Stromal cell of bone marrow (primary cell): ENCODE data around the gene CNNM3.
A peak's percentile ranks its signal among the peaks of the same experiment; 100 is the strongest.
"Not testable (repeated sequence)": the region's sequence is repeated elsewhere in the genome, so short reads cannot be mapped to it uniquely, and the experiment has no call there.

ENCODE experiments used
- DNase-seq: peaks from one replicate; pipeline ENCODE4 v3.0.0-alpha.2; 2012; ENCODE audit warnings: low read depth

Gene CNNM3

DNA sequence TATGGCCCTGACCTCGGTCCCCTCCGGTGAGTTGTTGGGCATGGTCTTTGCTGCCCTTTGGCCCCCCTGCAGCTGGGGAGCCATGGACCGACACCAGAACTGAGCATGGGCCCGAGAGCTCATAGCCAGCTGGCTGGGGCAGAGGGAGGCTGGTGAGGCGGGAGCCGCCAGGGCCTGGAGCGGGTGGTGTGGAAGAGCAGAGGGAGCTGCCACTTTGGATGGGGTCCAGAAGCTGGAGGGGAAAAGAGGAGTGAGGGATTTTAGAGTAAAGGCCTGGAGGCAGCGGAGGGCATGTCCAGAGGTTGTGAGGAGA, 16.5 kb upstream of the CNNM3 start:
- no peak for DNase-seq

- no peak for DNase-seq
Observed at GRCh38 chr2:96800061-96801004, 15.7 kb upstream of the CNNM3 start.

DNA sequence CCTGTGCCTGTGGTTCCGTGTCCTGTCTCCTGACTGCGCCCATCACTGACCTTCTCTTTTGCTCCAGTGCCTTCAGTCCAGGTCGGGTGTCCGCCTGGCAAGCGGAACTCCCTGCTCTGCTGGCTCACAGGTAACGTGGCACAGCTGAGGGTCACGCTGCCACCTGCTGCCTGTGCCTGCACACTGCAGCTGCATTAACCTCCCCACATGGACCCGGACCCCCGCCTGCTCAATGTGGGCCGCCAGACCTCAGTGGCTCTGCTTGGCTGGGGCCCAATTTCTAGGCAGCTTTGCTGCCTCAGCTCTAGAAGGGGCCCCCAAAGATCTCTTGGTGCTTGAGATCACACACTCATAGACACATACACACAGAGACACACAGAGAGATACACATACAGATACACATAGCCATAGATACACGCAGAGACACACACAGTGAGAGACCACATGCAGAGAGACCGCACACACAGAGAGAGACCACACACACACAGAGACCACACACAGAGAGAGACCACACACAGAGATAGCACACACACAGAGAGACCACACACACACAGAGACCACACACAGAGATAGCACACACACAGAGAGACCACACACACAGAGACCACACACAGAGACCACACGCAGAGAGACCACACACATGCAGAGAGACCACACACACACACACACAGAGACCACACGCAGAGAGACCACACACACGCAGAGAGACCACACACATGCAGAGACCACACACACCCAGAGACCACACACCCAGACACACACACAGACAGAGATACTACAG, 14.9 kb upstream of the CNNM3 start:
- no peak for DNase-seq

- no peak for DNase-seq
Observed at GRCh38 chr2:96801786-96802595, 14.1 kb upstream of the CNNM3 start.

GRCh38 chr2:96802721-96803120, 13.3 kb upstream of the CNNM3 start:
- no peak for DNase-seq

DNA sequence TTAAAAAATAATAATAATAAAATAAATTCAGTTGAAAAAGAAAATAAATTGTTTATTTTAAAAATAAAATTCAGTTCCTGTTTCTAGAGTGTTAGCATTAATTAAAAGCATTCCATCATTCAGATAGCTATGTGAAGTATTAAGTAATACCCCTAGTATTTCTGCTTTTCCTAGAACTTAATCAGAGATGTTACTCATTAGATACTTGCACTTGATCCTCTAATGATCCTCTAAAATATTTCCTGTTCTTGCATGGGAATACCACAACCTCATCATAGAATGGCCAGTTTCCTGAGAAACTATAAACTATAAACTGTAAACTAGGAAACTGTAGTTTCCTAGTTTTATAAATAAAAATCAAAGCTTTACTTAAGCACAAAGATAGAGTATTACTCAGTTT, 11.1 kb upstream of the CNNM3 start:
- DNase-seq: no peak

DNA sequence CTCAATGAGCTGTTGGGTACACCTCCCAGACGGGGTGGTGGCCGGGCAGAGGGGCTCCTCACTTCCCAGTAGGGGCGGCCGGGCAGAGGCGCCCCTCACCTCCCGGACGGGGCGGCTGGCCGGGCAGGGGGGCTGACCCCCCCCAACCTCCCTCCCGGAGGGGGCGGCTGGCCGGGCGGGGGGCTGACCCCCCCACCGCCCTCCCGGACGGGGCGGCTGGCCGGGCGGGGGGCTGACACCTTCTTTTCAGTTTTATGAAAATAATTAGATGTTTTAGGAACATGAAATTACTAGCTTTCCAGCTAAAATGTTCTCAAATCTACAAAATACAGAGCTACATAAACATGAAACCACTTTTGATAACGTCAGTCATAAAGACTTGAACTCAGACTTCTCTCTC, 10.1 kb upstream of the CNNM3 start:
- not testable (repeated sequence) for DNase-seq

- DNase-seq: no peak
Observed at GRCh38 chr2:96806468-96807126, 9.5 kb upstream of the CNNM3 start.

DNA sequence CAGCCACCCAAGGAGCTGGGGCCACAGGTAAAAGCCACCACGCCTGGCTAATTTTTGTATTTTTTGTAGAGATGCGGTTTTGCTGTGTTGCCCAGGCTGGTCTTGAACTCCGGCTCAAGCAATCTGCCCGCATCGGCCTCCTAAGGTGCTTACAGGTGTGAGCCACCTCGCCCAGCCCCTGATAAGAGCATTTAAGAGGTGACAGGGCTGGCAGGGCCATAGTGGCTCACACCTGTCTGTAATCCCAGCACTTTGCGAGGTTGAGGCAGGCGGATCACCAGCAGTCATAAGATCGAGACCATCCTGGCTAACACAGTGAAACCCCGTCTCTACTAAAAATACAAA, 9.0 kb upstream of the CNNM3 start:
- DNase-seq: no peak

DNA sequence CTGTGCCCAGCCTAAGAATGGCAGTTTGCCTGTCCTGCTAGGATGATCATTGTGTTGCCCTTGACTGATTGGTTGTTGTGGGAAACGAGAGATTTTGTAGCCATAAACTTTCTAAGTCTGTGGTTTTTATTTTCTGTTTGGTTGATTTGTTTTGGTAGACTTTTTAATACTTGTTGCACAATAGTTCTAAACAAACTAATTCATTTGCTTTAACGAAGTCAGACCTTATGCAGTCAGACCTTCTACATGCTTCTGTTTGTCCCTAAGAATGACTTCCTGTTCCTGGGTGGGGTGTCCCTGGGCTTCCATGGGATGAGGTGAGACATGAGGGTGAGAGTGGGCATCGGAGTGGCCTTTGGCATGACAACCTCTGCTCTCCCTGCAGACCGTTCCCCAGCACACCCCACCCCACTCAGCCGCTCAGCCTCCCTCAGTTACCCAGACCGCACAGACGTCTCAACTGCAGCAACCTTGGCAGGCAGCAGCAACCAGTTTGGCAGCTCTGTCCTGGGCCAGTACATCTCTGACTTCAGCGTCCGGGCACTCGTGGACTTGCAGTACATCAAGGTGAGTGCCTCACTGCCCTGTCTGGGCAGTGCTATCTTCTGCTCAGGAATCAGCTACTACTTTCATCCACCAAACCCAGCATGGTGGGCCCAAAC, 7.8 kb upstream of the CNNM3 start:
- no peak for DNase-seq

GRCh38 chr2:96809216-96809882, 6.7 kb upstream of the CNNM3 start:
- no peak for DNase-seq

DNA sequence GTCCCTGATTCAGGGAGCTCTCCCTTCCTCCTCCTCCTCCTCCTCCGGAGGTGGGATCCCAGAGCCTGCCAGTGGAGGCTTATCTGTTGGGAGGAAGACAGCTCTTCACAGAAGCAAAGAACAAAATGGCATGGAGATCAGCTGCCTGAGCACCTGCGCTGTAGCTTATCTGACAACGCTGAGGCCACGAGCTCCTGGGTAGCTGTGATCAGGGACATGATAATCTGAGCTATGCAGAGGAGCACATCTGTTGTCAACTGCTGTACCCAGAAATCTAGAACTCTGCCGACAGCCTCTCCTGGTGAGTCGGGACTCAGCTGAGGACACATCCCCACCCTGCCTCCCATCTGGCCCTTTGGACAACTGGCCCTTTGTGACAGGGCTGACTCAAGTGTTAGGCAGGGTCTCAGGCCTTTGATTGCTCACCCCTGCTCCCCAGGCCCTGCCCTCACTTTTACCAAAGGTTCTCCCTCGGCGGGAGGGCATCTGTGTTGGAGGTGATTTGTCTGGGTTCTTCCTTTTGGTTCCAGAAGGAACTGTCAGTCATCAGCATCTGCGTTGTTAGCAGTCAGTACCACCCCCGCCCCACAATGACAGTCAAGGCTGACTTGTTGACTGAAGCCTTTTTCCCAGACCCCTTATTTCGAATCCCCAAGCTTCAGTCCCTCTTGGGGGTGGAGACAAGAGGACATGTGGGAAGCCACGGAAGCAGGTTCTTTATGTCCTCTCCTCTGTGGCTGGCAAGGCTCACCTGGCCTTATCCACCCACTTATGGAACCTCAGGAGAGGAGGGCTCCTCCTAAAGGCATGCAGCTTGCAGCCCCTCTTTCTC, 5.9 kb upstream of the CNNM3 start:
- DNase-seq: no peak

- DNase-seq: no peak
Observed at GRCh38 chr2:96810783-96811192, 5.3 kb upstream of the CNNM3 start.

- DNase-seq: peak; percentile 36
Observed at GRCh38 chr2:96811917-96812316, 4.2 kb upstream of the CNNM3 start.

DNA sequence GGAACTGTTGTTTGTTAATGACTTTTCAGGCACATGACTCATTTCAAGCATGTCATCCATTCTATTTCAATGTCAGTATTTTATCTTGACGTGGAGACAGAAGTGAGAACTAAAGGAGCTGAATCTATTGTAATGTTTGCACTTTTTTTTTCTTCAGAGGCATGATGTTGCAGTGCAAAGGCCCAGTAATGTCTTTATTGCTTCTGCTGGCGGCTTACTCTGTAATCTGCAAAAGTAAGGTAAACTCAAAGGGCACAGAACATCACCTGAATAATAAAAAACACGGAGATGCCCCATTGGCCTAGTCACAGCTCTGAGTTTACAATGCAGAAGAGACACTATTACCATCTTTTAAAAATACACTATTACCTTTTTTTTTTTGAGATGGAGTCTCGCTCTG, 2.4 kb upstream of the CNNM3 start:
- DNase-seq: no peak

- no peak for DNase-seq
Observed at GRCh38 chr2:96815326-96816126, 542 bp upstream of the CNNM3 start.

- no peak for DNase-seq
Observed at GRCh38 chr2:96816836-96817702, 1.0 kb downstream of the CNNM3 start.

GRCh38 chr2:96817882-96818281, 1.8 kb downstream of the CNNM3 start:
- no peak for DNase-seq
